Upper lobe of right lung (tissue), 1 donor: ENCODE measurements around the gene BCAS3. TPM values are rescaled to one million over a fixed set of nuclear protein-coding genes. Genes with fewer than 3 reads are reported as not detected.

Source experiments
- ATAC-seq: fragments of 200-7000 bp; cut with Tn5 transposase; one replicate; pipeline ENCODE4 v1.9.1; 2020; ENCODE audit warnings: mild to moderate bottlenecking, moderate library complexity
- DNase-seq: peaks from one replicate; pipeline ENCODE4 v3.0.0-alpha.2; 2020
- H3K27ac ChIP-seq: fragments of 200-600 bp; one replicate; pipeline ENCODE4 v1.8.0; 2022
- H3K27me3 ChIP-seq: fragments of 200-600 bp; one replicate; pipeline ENCODE4 v1.8.0; 2022; ENCODE audit warnings: mild to moderate bottlenecking
- H3K36me3 ChIP-seq: fragments of 200-600 bp; one replicate; pipeline ENCODE4 v1.8.0; 2022
- H3K4me1 ChIP-seq: fragments of 200-600 bp; one replicate; pipeline ENCODE4 v1.8.0; 2022
- H3K4me3 ChIP-seq: fragments of 200-600 bp; one replicate; pipeline ENCODE4 v1.8.0; 2022; ENCODE audit warnings: mild to moderate bottlenecking
- H3K9me3 ChIP-seq: fragments of 200-600 bp; one replicate; pipeline ENCODE4 v1.8.0; 2022
- intact Hi-C: fragments of 100-400 bp; cut with DNase I; formaldehyde crosslinking; loops from one replicate; pipeline ENCODE4 v1.11.0; 2022
- total RNA-seq: library from RNA; stranded (reverse); fragmentation: NEBNext Ultra II Directional; extraction: Animal tissue kit (Norgen Biotek cat#: 25700); gene quantifications from one replicate; pipeline ENCODE4 v1.2.1, GENCODE V29; 2021
- TF ChIP-seq, protein P1 (sequence below): fragments of 200-600 bp; IDR thresholded peaks from one replicate; pipeline ENCODE4 v1.8.0; 2022; ENCODE audit warnings: antibody characterized with exemption
- donor health status: DM: no; HTN: yes; CAD: no; lungs with severe emphysema.

Gene BCAS3
- total RNA-seq, 1 donor from 2014 or later: 23.5 TPM

DNA sequence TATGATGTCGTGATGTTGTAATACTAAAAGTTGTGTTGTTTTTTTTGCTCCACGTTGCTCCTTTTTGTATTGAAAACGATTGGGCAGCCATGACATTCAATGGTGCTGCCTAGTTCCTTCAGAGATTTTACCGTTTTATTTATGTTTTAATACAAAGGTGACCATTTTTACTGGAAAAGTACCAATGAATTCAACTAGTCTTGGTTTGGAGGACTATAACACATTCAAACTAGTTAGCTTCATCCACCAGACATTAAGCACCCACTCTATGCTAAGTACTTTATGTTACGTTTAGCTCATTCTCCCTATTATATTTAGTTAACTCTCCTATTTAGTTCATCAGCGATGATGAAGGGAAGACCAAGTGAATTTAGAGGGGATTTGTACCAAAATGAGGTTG lies 605.4 kb downstream of the BCAS3 start:
- H3K27ac ChIP-seq: no peak overlapping the region
- no peaks in the 10 kb centered on the region for H3K27me3 ChIP-seq
- no peaks in the 10 kb centered on the region for H3K36me3 ChIP-seq
- no peaks in the 10 kb centered on the region for H3K9me3 ChIP-seq
- no peak overlapping the region for H3K4me3 ChIP-seq
- DNase-seq (no peak), ATAC-seq (no peak)
- H3K4me1 ChIP-seq: no peaks in the 10 kb centered on the region
- TF ChIP-seq, protein P1, sequence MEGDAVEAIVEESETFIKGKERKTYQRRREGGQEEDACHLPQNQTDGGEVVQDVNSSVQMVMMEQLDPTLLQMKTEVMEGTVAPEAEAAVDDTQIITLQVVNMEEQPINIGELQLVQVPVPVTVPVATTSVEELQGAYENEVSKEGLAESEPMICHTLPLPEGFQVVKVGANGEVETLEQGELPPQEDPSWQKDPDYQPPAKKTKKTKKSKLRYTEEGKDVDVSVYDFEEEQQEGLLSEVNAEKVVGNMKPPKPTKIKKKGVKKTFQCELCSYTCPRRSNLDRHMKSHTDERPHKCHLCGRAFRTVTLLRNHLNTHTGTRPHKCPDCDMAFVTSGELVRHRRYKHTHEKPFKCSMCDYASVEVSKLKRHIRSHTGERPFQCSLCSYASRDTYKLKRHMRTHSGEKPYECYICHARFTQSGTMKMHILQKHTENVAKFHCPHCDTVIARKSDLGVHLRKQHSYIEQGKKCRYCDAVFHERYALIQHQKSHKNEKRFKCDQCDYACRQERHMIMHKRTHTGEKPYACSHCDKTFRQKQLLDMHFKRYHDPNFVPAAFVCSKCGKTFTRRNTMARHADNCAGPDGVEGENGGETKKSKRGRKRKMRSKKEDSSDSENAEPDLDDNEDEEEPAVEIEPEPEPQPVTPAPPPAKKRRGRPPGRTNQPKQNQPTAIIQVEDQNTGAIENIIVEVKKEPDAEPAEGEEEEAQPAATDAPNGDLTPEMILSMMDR: no peak
- intact Hi-C loops: no loop called here

DNA sequence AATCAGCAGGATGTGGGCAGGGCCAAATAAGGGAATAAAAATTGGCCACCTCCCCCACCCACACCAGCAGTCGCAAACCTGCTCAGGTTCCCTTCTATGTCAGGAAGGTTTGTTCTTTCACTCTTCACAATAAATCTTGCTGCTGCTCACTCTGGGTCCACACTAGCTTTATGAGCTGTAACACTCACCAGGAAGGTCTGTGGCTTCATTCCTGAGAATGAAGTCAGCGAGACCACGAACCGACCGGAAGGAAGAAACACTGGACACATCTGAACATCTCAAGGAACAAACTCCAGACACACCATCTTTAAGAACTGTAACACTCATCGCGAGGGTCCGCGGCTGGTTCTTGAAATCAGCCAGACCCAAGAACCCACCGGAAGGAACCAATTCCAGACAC lies 606.5 kb downstream of the BCAS3 start:
- no peak overlapping the region for H3K27ac ChIP-seq
- H3K4me3 ChIP-seq: no peak overlapping the region
- TF ChIP-seq, protein P1: no peak
- H3K27me3 ChIP-seq: no peaks in the 10 kb centered on the region
- H3K9me3 ChIP-seq: no peaks in the 10 kb centered on the region
- no peak for DNase-seq
- intact Hi-C loops: no loop called here
- ATAC-seq: no peak
- no peaks in the 10 kb centered on the region for H3K36me3 ChIP-seq
- peaks cover 6% of the 10 kb centered on the region for H3K4me1 ChIP-seq

DNA sequence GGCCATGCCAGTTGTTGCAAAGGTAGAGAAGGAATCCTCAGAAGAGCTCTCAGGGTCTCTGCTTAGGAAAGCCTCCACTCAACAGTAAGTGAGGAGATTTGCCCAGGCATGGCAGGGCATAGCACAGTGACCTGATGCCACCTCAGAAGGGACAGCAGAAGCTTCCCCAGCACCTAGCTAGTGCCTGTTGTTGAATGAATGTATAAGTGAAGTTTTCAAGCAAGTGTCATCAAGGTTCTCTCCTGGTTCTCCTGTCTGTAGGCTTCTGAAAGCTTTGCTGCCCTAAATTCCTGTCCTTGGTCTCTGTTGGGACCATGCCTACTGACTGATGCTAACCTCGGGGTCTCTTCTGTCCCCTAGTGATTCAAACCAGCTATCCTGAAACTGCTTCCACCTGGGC lies 607.1 kb downstream of the BCAS3 start:
- peaks cover 12% of the 10 kb centered on the region for H3K4me1 ChIP-seq
- no peaks in the 10 kb centered on the region for H3K36me3 ChIP-seq
- no peak for ATAC-seq
- DNase-seq: no peak
- TF ChIP-seq, protein P1: no peak
- no peaks in the 10 kb centered on the region for H3K9me3 ChIP-seq
- H3K4me3 ChIP-seq: no peak overlapping the region
- H3K27ac ChIP-seq: no peak overlapping the region
- intact Hi-C loops: no loop called here
- no peaks in the 10 kb centered on the region for H3K27me3 ChIP-seq

DNA sequence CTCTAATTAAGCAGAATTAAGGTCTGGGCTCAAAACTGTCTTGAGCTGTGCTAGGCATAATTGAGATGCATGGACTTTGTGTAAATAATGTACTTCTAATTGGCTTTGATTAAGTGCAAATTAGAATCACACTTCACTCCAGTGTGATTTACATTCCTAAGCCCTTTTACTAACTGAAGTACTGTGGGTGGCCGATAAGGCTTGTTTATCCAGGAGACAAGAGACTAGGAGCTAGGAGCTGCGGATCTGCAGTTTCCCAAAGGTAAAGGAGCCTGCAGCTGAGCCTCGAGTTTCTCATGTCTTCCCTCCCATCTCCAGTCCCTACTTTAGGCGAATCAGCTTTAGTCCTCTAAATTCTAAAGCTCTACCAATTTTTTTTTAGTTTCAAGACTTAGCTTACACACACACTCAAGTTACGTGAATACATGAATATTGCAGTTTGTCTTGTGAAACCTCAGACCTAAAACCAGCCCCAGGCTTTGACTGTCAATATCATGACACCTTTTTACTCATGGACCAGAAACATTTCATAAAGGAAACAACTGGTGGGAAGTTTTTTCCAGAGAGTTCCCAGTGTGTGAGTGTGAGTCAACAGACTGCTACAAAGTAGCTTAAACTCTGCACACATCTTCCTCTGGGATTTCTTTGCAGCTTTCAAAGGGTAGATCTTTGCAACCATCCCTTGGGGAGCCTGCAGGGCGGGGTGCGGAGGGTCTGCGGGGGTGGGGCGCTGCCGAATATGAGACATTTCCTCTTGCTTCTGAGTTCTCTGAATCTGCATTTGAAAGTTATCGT lies 608.1 kb downstream of the BCAS3 start:
- no peak overlapping the region for H3K27ac ChIP-seq
- ATAC-seq: no peak
- DNase-seq: no peak
- TF ChIP-seq, protein P1: no peak
- peaks cover 21% of the 10 kb centered on the region for H3K4me1 ChIP-seq
- H3K27me3 ChIP-seq: no peaks in the 10 kb centered on the region
- H3K4me3 ChIP-seq: no peak overlapping the region
- H3K36me3 ChIP-seq: no peaks in the 10 kb centered on the region
- H3K9me3 ChIP-seq: no peaks in the 10 kb centered on the region
- intact Hi-C loops: no loop called here

DNA sequence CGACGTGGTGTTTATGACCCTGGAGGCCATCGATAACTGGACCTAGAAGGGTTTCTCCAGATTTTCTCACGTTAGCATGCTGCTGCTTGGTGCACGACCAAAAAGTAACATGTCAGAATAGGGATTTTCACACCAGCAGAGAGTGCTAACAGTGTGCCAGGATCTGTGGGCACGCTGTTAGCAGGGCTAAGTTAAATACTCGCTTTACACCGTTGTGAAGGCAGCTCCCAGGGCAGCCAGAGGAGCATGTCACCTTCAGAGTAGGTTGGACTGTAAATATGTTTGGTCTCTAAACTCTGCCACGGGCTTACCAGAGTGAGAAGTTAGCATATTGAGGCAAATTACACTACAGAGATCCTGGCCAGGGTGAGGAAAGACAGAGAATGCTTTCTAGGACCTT lies 608.8 kb downstream of the BCAS3 start:
- Histone ChIP-seq H3K4me1 (peaks cover 24% of the 10 kb centered on the region), H3K27me3 (no peaks in the 10 kb centered on the region), H3K27ac (no peak overlapping the region), H3K36me3 (no peaks in the 10 kb centered on the region), H3K4me3 (no peak overlapping the region), H3K9me3 (no peaks in the 10 kb centered on the region)
- no peak for DNase-seq
- ATAC-seq: no peak
- intact Hi-C loops: no loop called here
- TF ChIP-seq, protein P1: no peak
